ENCODE data around the gene B3GAT2.

GRCh38 chr6:70834520-70834919, 122.3 kb downstream of the B3GAT2 start:
- TF ChIP-seq CTCF (IDR thresholded peaks at IDR 0.05; ENCODE audit: low read depth, low read length): no peak
- TF ChIP-seq POLR2A (IDR thresholded peaks at IDR 0.05; ENCODE audit: extremely low read depth, insufficient read length): no peak
- no peak for TF ChIP-seq MAX (IDR thresholded peaks at IDR 0.05; ENCODE audit: low read depth, low read length)
- TF ChIP-seq MYC (IDR thresholded peaks at IDR 0.05; ENCODE audit: low read depth, low read length): no peak
